Parathyroid adenoma (tissue), 2 donors: ENCODE data around the gene ZEB2.
A peak's percentile ranks its signal among the peaks of the same experiment; 100 is the strongest.

Experiments
- H2AFZ ChIP-seq: fragments of 300-600 bp; sonication (generic); one replicate; pipeline ENCODE4 v1.7.0; 2017; ENCODE audit warnings: antibody characterized with exemption, mild to moderate bottlenecking
- H3K27ac ChIP-seq: fragments of 300-600 bp; sonication (generic); one replicate; pipeline ENCODE4 v1.7.0; 2017
- H3K27me3 ChIP-seq: fragments of 300-600 bp; sonication (generic); one replicate; pipeline ENCODE4 v1.7.0; 2017; ENCODE audit warnings: low read length; ENCODE audit not compliant: control insufficient read depth, insufficient read depth
- H3K36me3 ChIP-seq: fragments of 300-600 bp; sonication (generic); one replicate; pipeline ENCODE4 v1.7.0; 2017; ENCODE audit warnings: low read length; ENCODE audit not compliant: control insufficient read depth, insufficient read depth
- H3K4me1 ChIP-seq: fragments of 300-600 bp; sonication (generic); one replicate; pipeline ENCODE4 v1.7.0; 2017; ENCODE audit warnings: control low read depth
- H3K4me2 ChIP-seq: fragments of 300-600 bp; sonication (generic); one replicate; pipeline ENCODE4 v1.7.0; 2017; ENCODE audit warnings: low read length
- H3K4me3 ChIP-seq: fragments of 300-600 bp; sonication (generic); one replicate; pipeline ENCODE4 v1.7.0; 2017; ENCODE audit warnings: low read depth, low read length
- H3K79me2 ChIP-seq: fragments of 300-600 bp; sonication (generic); one replicate; pipeline ENCODE4 v1.7.0; 2017; ENCODE audit warnings: control low read depth
- H3K9ac ChIP-seq: fragments of 300-600 bp; sonication (generic); one replicate; pipeline ENCODE4 v1.7.0; 2017; ENCODE audit warnings: mild to moderate bottlenecking
- H3K9me3 ChIP-seq: fragments of 300-600 bp; sonication (generic); one replicate; pipeline ENCODE4 v1.7.0; 2017; ENCODE audit warnings: low read length; ENCODE audit not compliant: control insufficient read depth
- TF ChIP-seq, protein P1 (sequence below): fragments of 300-600 bp; sonication (generic); IDR thresholded peaks from one replicate; pipeline ENCODE4 v1.7.0; 2017; ENCODE audit warnings: antibody characterized with exemption, mild to moderate bottlenecking
- donor health status: primary hyperparathyroidism.

The ZEB2 gene

DNA sequence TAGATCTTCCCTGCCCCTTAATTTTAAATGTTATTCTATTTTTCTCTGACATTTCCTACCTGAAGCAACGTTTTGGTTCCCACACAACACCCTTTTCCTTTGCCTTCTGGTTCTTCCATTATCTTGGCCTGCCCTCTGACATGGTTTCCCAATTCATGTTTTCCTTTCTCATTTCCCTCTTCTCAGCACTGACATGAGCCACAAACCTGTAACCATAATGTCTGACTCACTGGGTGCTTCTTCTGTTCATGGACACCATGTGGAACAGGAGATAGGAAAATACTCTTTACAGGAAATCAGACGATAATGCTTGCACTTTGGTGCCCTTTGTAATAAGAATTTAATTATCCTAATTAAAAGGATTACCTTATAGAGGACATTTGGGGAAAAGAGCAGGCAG is 142.0 kb downstream of the ZEB2 start:
- H3K27ac ChIP-seq: no peak overlapping the region
- TF ChIP-seq, protein P1, sequence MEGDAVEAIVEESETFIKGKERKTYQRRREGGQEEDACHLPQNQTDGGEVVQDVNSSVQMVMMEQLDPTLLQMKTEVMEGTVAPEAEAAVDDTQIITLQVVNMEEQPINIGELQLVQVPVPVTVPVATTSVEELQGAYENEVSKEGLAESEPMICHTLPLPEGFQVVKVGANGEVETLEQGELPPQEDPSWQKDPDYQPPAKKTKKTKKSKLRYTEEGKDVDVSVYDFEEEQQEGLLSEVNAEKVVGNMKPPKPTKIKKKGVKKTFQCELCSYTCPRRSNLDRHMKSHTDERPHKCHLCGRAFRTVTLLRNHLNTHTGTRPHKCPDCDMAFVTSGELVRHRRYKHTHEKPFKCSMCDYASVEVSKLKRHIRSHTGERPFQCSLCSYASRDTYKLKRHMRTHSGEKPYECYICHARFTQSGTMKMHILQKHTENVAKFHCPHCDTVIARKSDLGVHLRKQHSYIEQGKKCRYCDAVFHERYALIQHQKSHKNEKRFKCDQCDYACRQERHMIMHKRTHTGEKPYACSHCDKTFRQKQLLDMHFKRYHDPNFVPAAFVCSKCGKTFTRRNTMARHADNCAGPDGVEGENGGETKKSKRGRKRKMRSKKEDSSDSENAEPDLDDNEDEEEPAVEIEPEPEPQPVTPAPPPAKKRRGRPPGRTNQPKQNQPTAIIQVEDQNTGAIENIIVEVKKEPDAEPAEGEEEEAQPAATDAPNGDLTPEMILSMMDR: no peak

DNA sequence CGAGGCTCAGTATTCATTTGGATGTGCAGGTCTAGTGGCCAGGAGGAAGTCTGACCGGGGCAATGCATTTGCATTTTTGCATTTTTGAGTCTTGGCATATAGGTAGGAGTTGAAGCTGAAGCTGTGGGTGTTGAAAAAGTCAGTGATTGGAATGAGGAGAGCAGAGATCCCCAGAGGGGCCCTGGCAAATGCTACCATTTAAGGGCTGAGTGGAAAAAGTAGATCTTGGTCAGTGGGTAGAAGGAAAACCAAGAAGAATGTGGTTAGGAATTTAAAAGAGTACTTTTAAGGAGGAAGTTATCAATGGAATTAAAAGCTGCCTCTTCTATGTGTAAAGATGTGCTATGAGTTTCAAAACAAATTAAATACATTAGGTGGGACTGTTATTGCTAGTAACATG is 143.0 kb downstream of the ZEB2 start:
- Histone ChIP-seq H3K9ac (no peak overlapping the region), H3K4me2 (no peak overlapping the region), H3K27me3 (no peaks in the 10 kb centered on the region), H3K4me3 (no peak overlapping the region), H3K9me3 (no peaks in the 10 kb centered on the region), H3K4me1 (no peaks in the 10 kb centered on the region), H3K36me3 (no peaks in the 10 kb centered on the region), H3K79me2 (no peaks in the 10 kb centered on the region), H2AFZ (no peak overlapping the region), H3K27ac (no peak overlapping the region)
- TF ChIP-seq, protein P1: no peak

More for the DNA sequence above, 142.0 kb downstream of the ZEB2 start:
- Histone ChIP-seq H3K9ac (no peak overlapping the region), H2AFZ (no peak overlapping the region), H3K9me3 (no peaks in the 10 kb centered on the region), H3K4me3 (no peak overlapping the region), H3K27me3 (no peaks in the 10 kb centered on the region), H3K79me2 (no peaks in the 10 kb centered on the region), H3K36me3 (no peaks in the 10 kb centered on the region), H3K4me2 (no peak overlapping the region), H3K4me1 (no peaks in the 10 kb centered on the region)

DNA sequence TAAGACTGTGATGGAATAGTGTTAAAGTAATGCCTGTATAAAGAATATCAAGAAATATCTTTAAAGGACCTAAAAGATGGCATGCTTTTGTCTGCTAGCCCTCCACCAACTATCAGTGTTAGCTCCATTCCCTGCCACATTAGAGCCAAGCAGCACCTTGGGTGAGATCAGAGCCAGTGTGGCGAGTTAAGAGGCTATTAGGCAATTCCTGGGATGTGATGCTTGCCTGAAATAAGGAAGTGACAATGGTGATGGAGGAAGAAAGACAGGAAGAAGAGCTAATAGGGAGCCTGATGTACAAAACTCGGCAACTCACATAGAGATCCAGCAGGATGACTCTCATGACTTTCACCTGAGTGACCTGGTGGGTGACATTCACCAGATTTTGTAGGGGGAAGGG is 143.5 kb downstream of the ZEB2 start:
- no peak overlapping the region for H2AFZ ChIP-seq
- H3K4me1 ChIP-seq: no peaks in the 10 kb centered on the region
- no peak overlapping the region for H3K27ac ChIP-seq
- no peaks in the 10 kb centered on the region for H3K9me3 ChIP-seq
- no peak overlapping the region for H3K4me2 ChIP-seq
- no peaks in the 10 kb centered on the region for H3K79me2 ChIP-seq
- no peaks in the 10 kb centered on the region for H3K36me3 ChIP-seq
- no peaks in the 10 kb centered on the region for H3K27me3 ChIP-seq
- H3K4me3 ChIP-seq: no peak overlapping the region
- TF ChIP-seq, protein P1: no peak
- H3K9ac ChIP-seq: no peak overlapping the region

DNA sequence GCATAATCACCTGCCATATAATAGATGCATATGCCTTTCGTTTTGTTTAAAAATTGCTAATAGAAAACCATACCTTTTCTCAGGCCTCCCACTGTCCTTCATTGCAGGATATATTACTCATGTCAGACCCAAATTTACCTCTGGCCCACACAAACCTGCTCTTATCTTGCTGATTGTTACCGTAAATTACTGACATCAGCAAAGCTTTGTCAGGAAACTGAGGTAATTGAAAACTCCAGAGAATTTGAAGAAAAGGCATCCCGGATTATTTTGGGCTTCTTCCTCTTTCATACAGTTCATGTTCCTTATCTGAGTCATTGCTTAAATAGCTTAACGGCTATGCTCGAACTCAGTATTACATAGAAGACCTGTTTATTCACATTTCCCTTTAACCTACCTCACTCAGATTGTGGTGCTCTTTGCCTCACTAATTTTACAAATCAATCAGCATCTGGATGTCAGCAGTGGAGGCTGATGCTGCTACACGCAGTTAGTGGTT is 145.7 kb downstream of the ZEB2 start:
- Histone ChIP-seq H3K79me2 (no peaks in the 10 kb centered on the region), H3K27ac (no peak overlapping the region), H3K4me2 (no peak overlapping the region), H3K4me1 (no peaks in the 10 kb centered on the region), H3K4me3 (no peak overlapping the region), H2AFZ (no peak overlapping the region), H3K9me3 (no peaks in the 10 kb centered on the region), H3K27me3 (no peaks in the 10 kb centered on the region), H3K9ac (no peak overlapping the region), H3K36me3 (no peaks in the 10 kb centered on the region)
- TF ChIP-seq, protein P1: no peak

DNA sequence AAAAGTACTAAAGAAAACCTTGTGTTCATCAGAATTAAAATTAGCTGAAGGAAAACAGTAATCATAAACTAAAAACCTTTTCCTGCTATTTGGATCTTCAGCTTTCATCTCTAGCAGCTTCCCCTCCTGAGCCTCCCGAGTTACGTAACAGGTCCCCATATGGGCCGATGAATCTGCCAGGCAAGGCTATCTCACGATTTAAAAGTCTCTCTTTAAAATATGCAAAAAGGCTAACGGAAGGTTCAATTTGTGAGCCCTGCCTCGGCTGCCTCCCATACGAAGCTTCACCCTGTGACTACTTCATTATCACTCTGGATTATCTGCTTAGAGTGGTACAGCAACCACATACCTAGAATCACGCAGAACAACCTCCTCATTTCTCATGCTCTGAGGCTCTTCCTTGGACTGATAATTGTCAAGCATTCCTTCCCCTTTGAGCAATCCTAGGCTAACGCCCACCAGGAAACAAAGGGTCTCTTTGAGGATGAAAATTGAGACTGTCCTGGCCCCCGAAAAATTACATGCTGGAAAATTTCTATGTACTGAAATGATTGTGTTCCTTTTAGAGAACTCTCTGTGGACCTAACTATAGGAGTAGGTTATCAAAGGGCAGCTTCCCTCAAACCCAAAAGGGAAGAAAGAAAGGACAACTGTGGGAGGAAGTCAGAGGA is 147.4 kb downstream of the ZEB2 start:
- no peak overlapping the region for H3K4me3 ChIP-seq
- H3K4me1 ChIP-seq: no peaks in the 10 kb centered on the region
- no peak overlapping the region for H3K27ac ChIP-seq

More for the DNA sequence above, 147.4 kb downstream of the ZEB2 start:
- TF ChIP-seq, protein P1: no peak
- no peak overlapping the region for H3K4me2 ChIP-seq
- H3K27me3 ChIP-seq: no peaks in the 10 kb centered on the region
- H3K9me3 ChIP-seq: no peaks in the 10 kb centered on the region
- no peaks in the 10 kb centered on the region for H3K79me2 ChIP-seq
- no peaks in the 10 kb centered on the region for H3K36me3 ChIP-seq
- no peak overlapping the region for H3K9ac ChIP-seq
- H2AFZ ChIP-seq: peak overlapping the region; percentile 1
